Muscle of leg (tissue), 11 donors: ENCODE results near the gene OSGEPL1. TPM values are rescaled to one million over a fixed set of nuclear protein-coding genes. Genes with fewer than 3 reads are reported as not detected.
A peak's percentile ranks its signal among the peaks of the same experiment; 100 is the strongest.
"Not testable (repeated sequence)": the region's sequence is repeated elsewhere in the genome, so short reads cannot be mapped to it uniquely, and the experiment has no call there.

ENCODE experiments used
- DNase-seq: peaks from one replicate; pipeline ENCODE4 v3.0.0; 2013
- H3K27ac ChIP-seq: one replicate; pipeline ENCODE4 v1.5.1; 2013; ENCODE audit warnings: mild to moderate bottlenecking, low read length, control low read depth
- H3K27me3 ChIP-seq: one replicate; pipeline ENCODE4 v1.6.1; 2013; ENCODE audit warnings: low read length; ENCODE audit not compliant: control insufficient read depth, insufficient read depth
- H3K36me3 ChIP-seq: one replicate; pipeline ENCODE4 v1.6.1; 2013; ENCODE audit warnings: low read length; ENCODE audit not compliant: control insufficient read depth, insufficient read depth
- H3K4me1 ChIP-seq: one replicate; pipeline ENCODE4 v1.6.1; 2013; ENCODE audit warnings: low read length; ENCODE audit not compliant: control insufficient read depth, insufficient read depth
- H3K4me3 ChIP-seq: one replicate; pipeline ENCODE4 v1.5.1; 2013; ENCODE audit warnings: low read length, control low read depth
- H3K9me3 ChIP-seq: replicated peaks from 2 replicates; pipeline ENCODE4 v1.6.1; 2013; ENCODE audit warnings: low read depth, low read length; ENCODE audit not compliant: control insufficient read depth
- WGBS: methylation state at CpG from one replicate; pipeline ENCODE4 v1.1.5; 2013; ENCODE audit warnings: missing lambda C conversion rate; ENCODE audit not compliant: insufficient coverage; 5-methylcytosine and 5-hydroxymethylcytosine counted together
- polyA plus RNA-seq, 8 donors: library from polyadenylated mRNA; unstranded; fragments of 120-200 nt; gene quantifications; one replicate each; pipeline versions ENCODE4 v1.2.1 to v1.2.3, GENCODE V29; 2013; ENCODE audit warnings: inconsistent platforms in 1 of 8, low replicate concordance in 1 of 8; ENCODE audit not compliant: insufficient read length in 8 of 8, insufficient read depth in 1 of 8
- total RNA-seq: library from RNA; stranded (reverse); fragments of 120-200 nt; gene quantifications from one replicate; pipeline ENCODE4 v1.2.4, GENCODE V29; 2013

The OSGEPL1 gene
- total and polyA plus RNA-seq, 9 donors: 9.2 to 14.2 (median 11.7) TPM

- peak; percentile 23 for DNase-seq
- no peaks in the 10 kb centered on the region for H3K9me3 ChIP-seq
- no peak overlapping the region for H3K27ac ChIP-seq
- H3K4me1 ChIP-seq: no peaks in the 10 kb centered on the region
- 97% methylated on average over 4 of the region's 10 CpGs for WGBS
- no peaks in the 10 kb centered on the region for H3K27me3 ChIP-seq
- no peak overlapping the region for H3K4me3 ChIP-seq
- peaks cover 25% of the 10 kb centered on the region for H3K36me3 ChIP-seq
These were observed 11.4 kb downstream of the OSGEPL1 start for GRCh38 chr2:189751080-189751658.

- DNase-seq: peak; percentile 39
- no peak overlapping the region for H3K27ac ChIP-seq
- WGBS: no CpG with 5 or more reads among the region's 3 CpGs
- no peak overlapping the region for H3K4me3 ChIP-seq
- H3K27me3 ChIP-seq: no peaks in the 10 kb centered on the region
- peaks cover 2% of the 10 kb centered on the region for H3K36me3 ChIP-seq
- H3K4me1 ChIP-seq: no peaks in the 10 kb centered on the region
- no peaks in the 10 kb centered on the region for H3K9me3 ChIP-seq
These were observed 33.2 kb downstream of the OSGEPL1 start for GRCh38 chr2:189729430-189729829.

GRCh38 chr2:189726849-189727248 is 35.7 kb downstream of the OSGEPL1 start:
- Histone ChIP-seq H3K4me3 (no peak overlapping the region), H3K27me3 (no peaks in the 10 kb centered on the region), H3K27ac (no peak overlapping the region), H3K36me3 (peaks cover 2% of the 10 kb centered on the region), H3K9me3 (no peaks in the 10 kb centered on the region), H3K4me1 (no peaks in the 10 kb centered on the region)
- no peak for DNase-seq

DNA sequence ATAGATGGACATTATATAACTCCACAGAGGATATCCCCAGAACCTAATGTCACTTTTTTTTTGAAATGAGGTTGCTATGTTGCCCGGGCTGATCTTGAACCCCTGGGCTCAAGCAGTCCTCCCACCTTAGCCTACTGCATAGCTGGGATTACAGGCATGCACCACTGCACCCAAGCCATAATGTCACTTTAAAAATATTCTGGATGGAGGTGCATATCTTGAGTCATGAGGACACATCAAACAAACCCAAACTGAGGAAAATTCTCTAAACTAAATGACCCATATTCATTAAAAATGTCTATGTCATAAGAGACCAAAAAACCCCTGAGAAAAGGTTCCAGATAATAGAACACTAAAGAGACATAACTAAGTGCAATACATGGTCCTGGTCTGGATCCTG is 36.3 kb downstream of the OSGEPL1 start:
- H3K36me3 ChIP-seq: no peaks in the 10 kb centered on the region
- H3K27me3 ChIP-seq: no peaks in the 10 kb centered on the region
- no CpG with 5 or more reads among the region's 1 CpG for WGBS

GRCh38 chr2:189723192-189723591 is 39.4 kb downstream of the OSGEPL1 start:
- H3K4me1 ChIP-seq: no peaks in the 10 kb centered on the region
- DNase-seq: no peak
- no peak overlapping the region for H3K27ac ChIP-seq
- no peak overlapping the region for H3K4me3 ChIP-seq
- H3K36me3 ChIP-seq: no peaks in the 10 kb centered on the region
- no peaks in the 10 kb centered on the region for H3K27me3 ChIP-seq
- H3K9me3 ChIP-seq: no peaks in the 10 kb centered on the region

More for the DNA sequence above, 36.3 kb downstream of the OSGEPL1 start:
- no peak for DNase-seq
- H3K27ac ChIP-seq: no peak overlapping the region
- H3K4me3 ChIP-seq: no peak overlapping the region
- no peaks in the 10 kb centered on the region for H3K4me1 ChIP-seq
- H3K9me3 ChIP-seq: no peaks in the 10 kb centered on the region

- Histone ChIP-seq H3K27ac (no peak overlapping the region), H3K36me3 (no peaks in the 10 kb centered on the region), H3K9me3 (no peaks in the 10 kb centered on the region), H3K4me3 (no peak overlapping the region), H3K27me3 (no peaks in the 10 kb centered on the region), H3K4me1 (no peaks in the 10 kb centered on the region)
- WGBS: no CpG with 5 or more reads among the region's 4 CpGs
- DNase-seq: no peak
These were observed 43.0 kb downstream of the OSGEPL1 start for GRCh38 chr2:189719571-189719970.

DNA sequence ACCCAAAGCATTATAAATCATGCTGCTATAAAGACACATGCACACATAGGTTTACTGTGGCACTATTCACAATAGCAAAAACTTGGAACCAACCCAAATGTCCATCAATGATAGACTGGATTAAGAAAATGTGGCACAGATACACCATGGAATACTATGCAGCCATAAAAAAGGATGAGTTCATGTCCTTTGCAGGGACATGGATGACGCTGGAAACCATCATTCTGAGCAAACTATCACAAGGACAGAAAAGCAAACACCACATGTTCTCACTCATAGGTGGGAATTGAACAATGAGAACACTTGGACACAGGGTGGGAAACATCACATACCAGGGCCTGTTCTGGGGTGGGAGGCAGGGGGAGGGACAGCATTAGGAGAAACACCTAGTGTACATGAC is 45.0 kb downstream of the OSGEPL1 start:
- H3K27ac ChIP-seq, H3K9me3 ChIP-seq, H3K4me1 ChIP-seq, H3K4me3 ChIP-seq, DNase-seq, H3K36me3 ChIP-seq, H3K27me3 ChIP-seq: not testable (repeated sequence)
- WGBS: no CpG with 5 or more reads among the region's 1 CpG

GRCh38 chr2:189709501-189710221 is 52.9 kb downstream of the OSGEPL1 start:
- Histone ChIP-seq H3K4me1 (no peaks in the 10 kb centered on the region), H3K4me3 (no peak overlapping the region), H3K27me3 (no peaks in the 10 kb centered on the region), H3K27ac (no peak overlapping the region), H3K36me3 (peaks cover 5% of the 10 kb centered on the region), H3K9me3 (no peaks in the 10 kb centered on the region)
- DNase-seq: peak; percentile 73
- 50% methylated on average over 2 of the region's 5 CpGs for WGBS

DNA sequence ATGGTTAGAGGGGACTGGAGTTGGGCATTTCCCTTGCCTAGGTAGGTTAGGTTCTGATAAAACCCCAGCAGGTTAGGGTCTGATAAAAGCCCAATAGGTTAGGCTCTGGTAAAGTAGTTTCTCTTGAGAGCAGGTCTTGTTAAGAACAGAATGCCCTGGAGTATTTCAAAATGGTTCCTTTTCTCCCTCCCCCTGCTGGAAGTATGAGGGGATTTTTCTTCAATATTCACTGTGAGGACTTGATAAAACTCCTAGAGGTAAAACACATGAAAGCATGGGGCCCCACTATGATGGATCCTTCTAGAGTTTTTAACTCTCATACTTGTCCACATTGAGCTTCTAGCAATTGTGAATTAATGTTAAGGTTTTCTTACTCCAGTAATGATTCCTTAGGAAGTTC is 60.5 kb downstream of the OSGEPL1 start:
- Histone ChIP-seq H3K4me3 (no peak overlapping the region), H3K36me3 (no peaks in the 10 kb centered on the region), H3K27me3 (no peaks in the 10 kb centered on the region), H3K4me1 (no peaks in the 10 kb centered on the region), H3K9me3 (no peaks in the 10 kb centered on the region), H3K27ac (no peak overlapping the region)
- DNase-seq: no peak

DNA sequence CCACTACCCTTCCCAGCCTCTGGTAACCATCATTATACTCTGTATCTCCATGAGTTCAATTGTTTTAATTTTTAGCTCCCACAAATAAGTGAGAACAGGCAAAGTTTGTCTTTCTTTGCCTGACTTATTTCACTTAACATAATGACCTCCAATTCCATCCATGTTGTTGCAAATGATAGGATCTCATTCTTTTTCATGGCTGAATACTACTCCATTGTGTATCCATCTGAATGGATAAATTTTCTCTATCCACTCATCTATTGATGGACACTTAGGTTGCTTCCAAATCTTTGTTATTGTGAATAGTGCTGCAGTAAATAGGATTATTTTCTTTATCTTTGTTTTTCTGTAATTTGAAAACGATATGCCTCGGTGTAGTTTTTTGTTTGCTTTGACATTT is 61.9 kb downstream of the OSGEPL1 start:
- Histone ChIP-seq H3K9me3 (no peaks in the 10 kb centered on the region), H3K4me1 (no peaks in the 10 kb centered on the region), H3K27me3 (no peaks in the 10 kb centered on the region), H3K36me3 (no peaks in the 10 kb centered on the region), H3K4me3 (no peak overlapping the region), H3K27ac (no peak overlapping the region)
- WGBS: no CpG with 5 or more reads among the region's 2 CpGs
- no peak for DNase-seq
